SK-N-SH treated with all-trans-retinoic acid at 6 μM for 48 hours (cell line): Measurements from ENCODE around the gene GSG1L.

Experiments
- ATAC-seq: fragments of 200-7000 bp; cut with Tn5 transposase; 3 replicates; pipeline ENCODE4 v1.9.1; 2020; ENCODE audit warnings: mild to moderate bottlenecking, moderate library complexity
- ARNTL ChIP-seq: fragments of 450-650 bp; formaldehyde crosslinking; IDR thresholded peaks from 2 replicates; pipeline ENCODE4 v1.5.0; 2020; ENCODE audit warnings: low read depth, mild to moderate bottlenecking, moderate library complexity, borderline replicate concordance
- CREB5 ChIP-seq: fragments of 250-450 bp; sonication (Bioruptor Pico); IDR thresholded peaks from 2 replicates; pipeline ENCODE4 v1.5.1; 2020; ENCODE audit warnings: low read depth, mild to moderate bottlenecking, moderate library complexity
- ESRRG ChIP-seq: fragments of 250-450 bp; sonication (Bioruptor Pico); IDR thresholded peaks from 2 replicates; pipeline ENCODE4 v1.6.1; 2021; ENCODE audit warnings: mild to moderate bottlenecking
- GLIS3 ChIP-seq: fragments of 250-450 bp; sonication (Bioruptor Pico); IDR thresholded peaks from 2 replicates; pipeline ENCODE4 v1.5.0; 2020; ENCODE audit warnings: mild to moderate bottlenecking, moderate library complexity
- ISL1 ChIP-seq: fragments of 250-450 bp; sonication (Bioruptor Pico); IDR thresholded peaks from 2 replicates; pipeline ENCODE4 v2.1.2; 2022; ENCODE audit warnings: mild to moderate bottlenecking, moderate library complexity
- OSR1 ChIP-seq: fragments of 250-450 bp; sonication (Bioruptor Pico); IDR thresholded peaks from 2 replicates; pipeline ENCODE4 v1.8.0; 2022; ENCODE audit warnings: moderate library complexity, mild to moderate bottlenecking, inconsistent platforms
- PATZ1 ChIP-seq: fragments of 250-450 bp; sonication (Bioruptor Pico); IDR thresholded peaks from 2 replicates; pipeline ENCODE4 v1.8.0; 2020; ENCODE audit warnings: mild to moderate bottlenecking, moderate library complexity, borderline replicate concordance
- POU6F1 ChIP-seq: fragments of 250-450 bp; sonication (Bioruptor Pico); IDR thresholded peaks from 2 replicates; pipeline ENCODE4 v1.8.0; 2021; ENCODE audit warnings: low read depth, mild to moderate bottlenecking, moderate library complexity, borderline replicate concordance
- PPARA ChIP-seq: fragments of 250-450 bp; sonication (Bioruptor Pico); IDR thresholded peaks from 2 replicates; pipeline ENCODE4 v1.5.0; 2020; ENCODE audit warnings: mild to moderate bottlenecking, borderline replicate concordance
- RARB ChIP-seq: fragments of 250-450 bp; sonication (Bioruptor Pico); IDR thresholded peaks from 2 replicates; pipeline ENCODE4 v1.8.0; 2021; ENCODE audit warnings: mild to moderate bottlenecking, moderate library complexity
- SNAI2 ChIP-seq: fragments of 250-450 bp; sonication (Bioruptor Pico); IDR thresholded peaks from 2 replicates; pipeline ENCODE4 v1.5.0; 2020; ENCODE audit warnings: mild to moderate bottlenecking, moderate library complexity
- TCF4 ChIP-seq: fragments of 250-450 bp; sonication (Bioruptor Pico); IDR thresholded peaks from 2 replicates; pipeline ENCODE4 v1.8.0; 2021; ENCODE audit warnings: mild to moderate bottlenecking, moderate library complexity, borderline replicate concordance
- ZC3H10 ChIP-seq: fragments of 250-450 bp; sonication (Bioruptor Pico); IDR thresholded peaks from 2 replicates; pipeline ENCODE4 v1.5.1; 2021; ENCODE audit warnings: mild to moderate bottlenecking, moderate library complexity
- ZFP3 ChIP-seq: fragments of 250-450 bp; sonication (Bioruptor Pico); IDR thresholded peaks from 2 replicates; pipeline ENCODE4 v1.5.0; 2020; ENCODE audit warnings: mild to moderate bottlenecking, moderate library complexity
- ZFP30 ChIP-seq: fragments of 450-650 bp; formaldehyde crosslinking; IDR thresholded peaks from 2 replicates; pipeline ENCODE4 v1.5.0; 2022; ENCODE audit warnings: mild to moderate bottlenecking, moderate library complexity
- ZNF565 ChIP-seq: fragments of 450-650 bp; formaldehyde crosslinking; conservative IDR thresholded peaks from 2 replicates; pipeline ENCODE4 v1.5.0; 2020; ENCODE audit warnings: low read depth, mild to moderate bottlenecking, moderate library complexity
- ZNF70 ChIP-seq: fragments of 450-650 bp; formaldehyde crosslinking; IDR thresholded peaks from 2 replicates; pipeline ENCODE4 v1.5.0; 2020; ENCODE audit warnings: mild to moderate bottlenecking, moderate library complexity
- ZNF8 ChIP-seq: fragments of 450-650 bp; formaldehyde crosslinking; IDR thresholded peaks from 2 replicates; pipeline ENCODE4 v1.5.0; 2020; ENCODE audit warnings: mild to moderate bottlenecking, moderate library complexity
- TF ChIP-seq, protein P1 (sequence below): fragments of 250-450 bp; sonication (Bioruptor Pico); IDR thresholded peaks from 2 replicates; pipeline ENCODE4 v1.5.1; 2021; ENCODE audit warnings: mild to moderate bottlenecking, moderate library complexity

The GSG1L gene

DNA sequence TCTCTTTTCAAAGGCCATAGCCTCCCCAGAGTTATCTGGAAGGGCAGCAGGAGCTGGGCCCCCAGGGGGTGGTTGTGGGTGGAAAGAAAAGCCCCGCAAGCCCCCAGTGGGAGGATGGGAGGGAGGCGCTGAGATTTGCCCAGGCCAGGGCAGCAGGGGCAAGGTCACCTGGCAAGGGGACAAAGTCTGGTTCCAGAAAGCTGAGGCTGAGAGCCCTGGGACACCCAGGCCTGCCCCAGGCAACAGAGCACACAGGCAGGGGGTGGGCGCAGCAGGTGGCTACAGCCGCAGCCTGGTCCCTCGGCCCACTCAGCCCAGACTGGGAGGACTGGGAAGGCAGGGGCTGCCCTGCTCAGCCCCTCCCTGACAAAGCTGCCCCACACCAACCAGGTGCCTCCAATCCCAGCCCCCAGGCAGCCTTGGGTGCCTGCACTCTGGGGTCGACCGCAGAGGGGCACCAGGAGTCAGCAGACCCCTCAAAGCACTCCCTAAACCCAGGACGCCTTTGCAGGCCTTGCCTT, 23.7 kb upstream of the GSG1L start:
- no peak for ATAC-seq
- TF ChIP-seq PATZ1 (CRISPR knock-in tag) (no peak), ZFP3 (CRISPR knock-in tag) (no peak), ESRRG (CRISPR knock-in tag) (no peak), PPARA (CRISPR knock-in tag) (no peak), ZNF565 (no peak), CREB5 (no peak), ZNF70 (CRISPR knock-in tag) (no peak), ISL1 (CRISPR knock-in tag) (no peak)

- no peak for ATAC-seq
- TF ChIP-seq, protein P1, sequence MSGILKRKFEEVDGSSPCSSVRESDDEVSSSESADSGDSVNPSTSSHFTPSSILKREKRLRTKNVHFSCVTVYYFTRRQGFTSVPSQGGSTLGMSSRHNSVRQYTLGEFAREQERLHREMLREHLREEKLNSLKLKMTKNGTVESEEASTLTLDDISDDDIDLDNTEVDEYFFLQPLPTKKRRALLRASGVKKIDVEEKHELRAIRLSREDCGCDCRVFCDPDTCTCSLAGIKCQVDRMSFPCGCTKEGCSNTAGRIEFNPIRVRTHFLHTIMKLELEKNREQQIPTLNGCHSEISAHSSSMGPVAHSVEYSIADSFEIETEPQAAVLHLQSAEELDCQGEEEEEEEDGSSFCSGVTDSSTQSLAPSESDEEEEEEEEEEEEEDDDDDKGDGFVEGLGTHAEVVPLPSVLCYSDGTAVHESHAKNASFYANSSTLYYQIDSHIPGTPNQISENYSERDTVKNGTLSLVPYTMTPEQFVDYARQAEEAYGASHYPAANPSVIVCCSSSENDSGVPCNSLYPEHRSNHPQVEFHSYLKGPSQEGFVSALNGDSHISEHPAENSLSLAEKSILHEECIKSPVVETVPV (CRISPR knock-in tag), result no peak
- no peak for TF ChIP-seq ZNF565
These were observed 22.9 kb upstream of the GSG1L start for GRCh38 chr16:28086186-28087139.

- no peak for ATAC-seq
- TF ChIP-seq ZFP3 (CRISPR knock-in tag) (no peak), ZNF8 (CRISPR knock-in tag) (no peak), OSR1 (CRISPR knock-in tag) (no peak), ZC3H10 (CRISPR knock-in tag) (no peak), ZNF70 (CRISPR knock-in tag) (no peak), SNAI2 (CRISPR knock-in tag) (no peak), TCF4 (CRISPR knock-in tag) (no peak), POU6F1 (CRISPR knock-in tag) (no peak), ESRRG (CRISPR knock-in tag) (no peak)
These were observed 22.1 kb upstream of the GSG1L start for GRCh38 chr16:28085389-28086171.

GRCh38 chr16:28084209-28084608, 20.7 kb upstream of the GSG1L start:
- ATAC-seq, result no peak
- TF ChIP-seq TCF4 (CRISPR knock-in tag), result no peak
- no peak for TF ChIP-seq ISL1 (CRISPR knock-in tag)
- no peak for TF ChIP-seq CREB5
- TF ChIP-seq ZC3H10 (CRISPR knock-in tag), result no peak
- no peak for TF ChIP-seq RARB (CRISPR knock-in tag)
- TF ChIP-seq ZFP30 (CRISPR knock-in tag), result no peak
- no peak for TF ChIP-seq ZNF565
- TF ChIP-seq ARNTL, result no peak
- TF ChIP-seq PPARA (CRISPR knock-in tag), result no peak
- TF ChIP-seq ESRRG (CRISPR knock-in tag), result no peak
- TF ChIP-seq OSR1 (CRISPR knock-in tag), result no peak
- TF ChIP-seq GLIS3 (CRISPR knock-in tag), result no peak
- no peak for TF ChIP-seq ZFP3 (CRISPR knock-in tag)
- TF ChIP-seq POU6F1 (CRISPR knock-in tag), result no peak
